HCT116 (cell line): Measurements from ENCODE around the gene COL5A3. TPM values are rescaled to one million over a fixed set of nuclear protein-coding genes. Genes with fewer than 3 reads are reported as not detected.

Source experiments
- ATAC-seq: fragments of 200-7000 bp; cut with Tn5 transposase; 2 replicates; pipeline ENCODE4 v1.9.1; 2020; ENCODE audit warnings: mild to moderate bottlenecking, moderate library complexity
- BruUV-seq: library from RNA; stranded (reverse); fragments of 400-500 nt; replicated peaks from 2 replicates; lab custom pipeline; 2021; lab: Mats Ljungman, UMichigan
- CTCF ChIA-PET: fragments of 300-600 bp; sonication (Branson Sonifier 250); formaldehyde crosslinking; loops from one replicate; lab custom pipeline; 2021; ENCODE audit warnings: antibody characterized with exemption; lab: Charles Lee
- POLR2A ChIA-PET: fragments of 300-600, 350-600 bp; sonication (Branson Sonifier 250); formaldehyde crosslinking; loops from one replicate; lab custom pipeline; 2021; ENCODE audit warnings: antibody characterized with exemption; lab: Charles Lee
- RAD21 ChIA-PET, 2 experiments: fragments of 300-600 bp; sonication (Branson Sonifier 250); formaldehyde crosslinking; loops; one replicate each; lab custom pipeline; 2023; ENCODE audit warnings: low total read pairs in 2 of 2; ENCODE audit not compliant: uncharacterized antibody in 2 of 2, unreplicated experiment in 2 of 2, low non-redundant PET in 1 of 2; lab: Charles Lee
- DNase-seq: peaks from one replicate; pipeline ENCODE4 v3.0.0-alpha.2; 2010; ENCODE audit warnings: low read depth, low spot score
- H2AFZ ChIP-seq: fragments of 200-600 bp; shearing (Covaris generic), sonication (generic); 2 replicates; pipeline ENCODE4 v1.6.1; 2017; ENCODE audit warnings: low read depth, mixed run types, mixed read lengths, antibody characterized with exemption, low read length; ENCODE audit not compliant: poor library complexity, severe bottlenecking
- H3K27ac ChIP-seq: 2 replicates; pipeline ENCODE4 v1.5.1; 2012; ENCODE audit warnings: low read depth, low read length
- H3K27me3 ChIP-seq: fragments of 200-600 bp; sonication (generic); 2 replicates; pipeline ENCODE4 v1.6.1; 2016; ENCODE audit warnings: mixed run types, low read length, mixed read lengths; ENCODE audit not compliant: insufficient read depth
- H3K36me3 ChIP-seq, 2 experiments: fragments of 200-500 bp in 1 of 2; fragments of 200-600 bp in 1 of 2; sonication (Bioruptor generic) in 1 of 2; sonication (generic) in 1 of 2; 2 replicates each; pipeline versions ENCODE4 v1.5.1 to v1.6.1; 2014 to 2016; ENCODE audit warnings: low read length in 2 of 2, inconsistent platforms in 1 of 2, mixed read lengths in 1 of 2, mixed run types in 1 of 2; ENCODE audit not compliant: insufficient read depth in 2 of 2, control insufficient read depth in 1 of 2
- H3K4me1 ChIP-seq, 2 experiments: fragments of 200-600 bp in 1 of 2; sonication (generic) in 1 of 2; 2 replicates each; pipeline versions ENCODE4 v1.5.1 to v1.6.1; 2012 to 2017; ENCODE audit warnings: low read length in 2 of 2, inconsistent platforms in 1 of 2, mild to moderate bottlenecking in 1 of 2, mixed read lengths in 1 of 2, mixed run types in 1 of 2, moderate library complexity in 1 of 2; ENCODE audit not compliant: insufficient read depth in 2 of 2, control insufficient read depth in 1 of 2
- H3K4me2 ChIP-seq: fragments of 200-600 bp; sonication (generic); 2 replicates; pipeline ENCODE4 v1.6.1; 2017; ENCODE audit warnings: mixed run types, low read length, mixed read lengths
- H3K4me3 ChIP-seq, 2 experiments: fragments of 200-600 bp in 1 of 2; sonication (generic) in 1 of 2; replicated peaks in 1 of 2; 2 replicates each; pipeline ENCODE4 v1.5.1; 2011 to 2016; ENCODE audit warnings: low read length in 2 of 2, control low read depth in 1 of 2, low read depth in 1 of 2, mild to moderate bottlenecking in 1 of 2, mixed read lengths in 1 of 2, mixed run types in 1 of 2
- H3K79me2 ChIP-seq: fragments of 200-600 bp; sonication (generic); 2 replicates; pipeline ENCODE4 v1.6.1; 2017; ENCODE audit warnings: mild to moderate bottlenecking, mixed run types, low read length, moderate library complexity, mixed read lengths; ENCODE audit not compliant: insufficient read depth
- H3K9ac ChIP-seq: fragments of 200-600 bp; sonication (generic); 2 replicates; pipeline ENCODE4 v1.6.1; 2016; ENCODE audit warnings: low read length, mixed read lengths
- H3K9me2 ChIP-seq: fragments of 200-600 bp; sonication (generic), shearing (Covaris generic); 2 replicates; pipeline ENCODE4 v1.6.1; 2017; ENCODE audit warnings: mixed run types, mild to moderate bottlenecking, moderate library complexity; ENCODE audit not compliant: insufficient read depth
- H3K9me3 ChIP-seq, 2 experiments: fragments of 200-500 bp in 1 of 2; fragments of 200-600 bp in 1 of 2; sonication (Bioruptor generic) in 1 of 2; sonication (generic) in 1 of 2; 2 replicates each; pipeline ENCODE4 v1.6.1; 2014 to 2017; ENCODE audit warnings: low read length in 2 of 2, mixed read lengths in 2 of 2, inconsistent platforms in 1 of 2, low read depth in 1 of 2, mild to moderate bottlenecking in 1 of 2, mixed run types in 1 of 2, moderate library complexity in 1 of 2; ENCODE audit not compliant: control insufficient read depth in 1 of 2, insufficient read depth in 1 of 2
- H4K20me1 ChIP-seq: fragments of 200-600 bp; sonication (generic), shearing (Covaris generic); 2 replicates; pipeline ENCODE4 v1.6.1; 2017; ENCODE audit warnings: mixed run types, mild to moderate bottlenecking, moderate library complexity; ENCODE audit not compliant: insufficient read depth
- ATF3 ChIP-seq: IDR thresholded peaks from 2 replicates; pipeline ENCODE4 v1.6.1; 2012
- CEBPB ChIP-seq: IDR thresholded peaks from 2 replicates; pipeline ENCODE4 v1.6.1; 2012; ENCODE audit warnings: low read depth
- ELF1 ChIP-seq: IDR thresholded peaks from 2 replicates; pipeline ENCODE4 v1.6.1; 2012; ENCODE audit warnings: low read depth, borderline replicate concordance
- EZH2 ChIP-seq: fragments of 200-600 bp; sonication (generic); IDR thresholded peaks from 2 replicates; pipeline ENCODE4 v1.6.1; 2017; ENCODE audit warnings: antibody characterized with exemption, mixed run types
- EZH2phosphoT487 ChIP-seq: fragments of 200-600 bp; IDR thresholded peaks from 2 replicates; pipeline ENCODE4 v1.6.1; 2018; ENCODE audit warnings: antibody characterized with exemption, borderline replicate concordance
- MAX ChIP-seq: IDR thresholded peaks from 2 replicates; pipeline ENCODE4 v1.6.1; 2012
- POLR2AphosphoS5 ChIP-seq: IDR thresholded peaks from 2 replicates; pipeline ENCODE4 v1.6.1; 2011; ENCODE audit warnings: mild to moderate bottlenecking, low read depth, low read length, moderate library complexity
- SIN3A ChIP-seq: IDR thresholded peaks from 2 replicates; pipeline ENCODE4 v1.6.1; 2012; ENCODE audit warnings: low read depth
- TCF7L2 ChIP-seq: IDR thresholded peaks from 2 replicates; pipeline ENCODE4 v1.7.0; 2011; ENCODE audit warnings: borderline replicate concordance, inconsistent platforms; ENCODE audit not compliant: insufficient read depth, insufficient read length; ENCODE audit errors: extremely low read depth
- ZBTB33 ChIP-seq: IDR thresholded peaks from 2 replicates; pipeline ENCODE4 v1.6.1; 2011; ENCODE audit warnings: mild to moderate bottlenecking, low read length, moderate library complexity; ENCODE audit not compliant: insufficient replicate concordance; ENCODE audit errors: extremely low read depth
- ZFX ChIP-seq: fragments of 450-650 bp; IDR thresholded peaks from 2 replicates; pipeline ENCODE4 v1.6.1; 2017
- intact Hi-C: fragments of 100-400 bp; cut with micrococcal nuclease; formaldehyde crosslinking; loops from 2 replicates; pipeline ENCODE4 v1.10.0; 2022
- total RNA-seq: library from RNA; stranded (reverse); gene quantifications from one replicate; pipeline ENCODE4 v1.2.1, GENCODE V29; 2021; ENCODE audit not compliant: unreplicated experiment

Gene COL5A3
- total RNA-seq, 1 experiment from 2014 or later = 0.15 TPM

- intact Hi-C loops = no loop called here
- Histone ChIP-seq H3K4me1 (peaks cover 0 to 27% of the 10 kb centered on the region in 2 experiments; a peak in 3 of 4 replicates), H3K9ac (no peak overlapping the region), H3K79me2 (no peaks in the 10 kb centered on the region), H3K27ac (no peak overlapping the region), H3K4me2 (no peak overlapping the region), H2AFZ (no peak overlapping the region), H3K9me3 (no peaks in the 10 kb centered on the region), H3K36me3 (no peaks in the 10 kb centered on the region), H4K20me1 (no peaks in the 10 kb centered on the region), H3K9me2 (no peaks in the 10 kb centered on the region), H3K27me3 (peaks cover 13% of the 10 kb centered on the region; the same call in 1 of the 2 replicates), H3K4me3 (no peak overlapping the region)
- no peak for TF ChIP-seq EZH2
- no peak for TF ChIP-seq MAX
- no peak for TF ChIP-seq ZFX
- no peak for TF ChIP-seq ZBTB33
- TF ChIP-seq ATF3 = no peak
- no peak for TF ChIP-seq CEBPB
- no peak for TF ChIP-seq SIN3A
- TF ChIP-seq ELF1 = no peak
- TF ChIP-seq TCF7L2 = no peak
- no peak for TF ChIP-seq EZH2phosphoT487
- no peak for TF ChIP-seq POLR2AphosphoS5
- RAD21 ChIA-PET = no interaction called here
- DNase-seq (no peak), ATAC-seq (no peak)
- POLR2A ChIA-PET = no interaction called here
- BruUV-seq = no TSS peak
- CTCF ChIA-PET = no interaction called here
Measured at GRCh38 chr19:10004617-10005016, 5.7 kb downstream of the COL5A3 start.
